ENCODE data around the gene GPR61.

Gene GPR61

GRCh38 chr1:109564194-109564878, 24.7 kb downstream of the GPR61 start:
- TF ChIP-seq CTCF (IDR thresholded peaks at IDR 0.05; ENCODE audit: low read depth, low read length) = no peak
- DNase-seq (ENCODE audit: extremely low read depth, low read depth) = no peak

- TF ChIP-seq CTCF (IDR thresholded peaks at IDR 0.05; ENCODE audit: low read depth, low read length) = no peak
- no peak for DNase-seq (ENCODE audit: extremely low read depth, low read depth)
Measured at GRCh38 chr1:109565241-109565640, 25.6 kb downstream of the GPR61 start.

- no peak for DNase-seq (ENCODE audit: extremely low read depth, low read depth)
- no peak for TF ChIP-seq CTCF (IDR thresholded peaks at IDR 0.05; ENCODE audit: low read depth, low read length)
Measured at GRCh38 chr1:109566982-109567381, 27.3 kb downstream of the GPR61 start.

GRCh38 chr1:109567877-109568672, 28.4 kb downstream of the GPR61 start:
- no peak for TF ChIP-seq CTCF (IDR thresholded peaks at IDR 0.05; ENCODE audit: low read depth, low read length)
- DNase-seq (ENCODE audit: extremely low read depth, low read depth) = no peak

GRCh38 chr1:109569323-109569722, 29.7 kb downstream of the GPR61 start:
- DNase-seq (ENCODE audit: extremely low read depth, low read depth) = no peak
- no peak for TF ChIP-seq CTCF (IDR thresholded peaks at IDR 0.05; ENCODE audit: low read depth, low read length)

GRCh38 chr1:109570414-109570813, 30.7 kb downstream of the GPR61 start:
- no peak for DNase-seq (ENCODE audit: extremely low read depth, low read depth)
- no peak for TF ChIP-seq CTCF (IDR thresholded peaks at IDR 0.05; ENCODE audit: low read depth, low read length)

- DNase-seq (ENCODE audit: extremely low read depth, low read depth) = no peak
- no peak for TF ChIP-seq CTCF (IDR thresholded peaks at IDR 0.05; ENCODE audit: low read depth, low read length)
Measured at GRCh38 chr1:109573785-109574184, 34.1 kb downstream of the GPR61 start.
